GM12865 (cell line): Measurements from ENCODE around the gene TRUB2.

ENCODE experiments used
- DNase-seq: peaks from one replicate; pipeline ENCODE4 v3.0.0; 2010; ENCODE audit warnings: low read depth
- H3K4me3 ChIP-seq: 2 replicates; pipeline ENCODE4 v1.5.1; 2011; ENCODE audit warnings: mild to moderate bottlenecking, low read depth, low read length, control low read depth
- CTCF ChIP-seq: IDR thresholded peaks from 2 replicates; pipeline ENCODE4 v1.5.1; 2011; ENCODE audit warnings: low read length, control low read depth, low read depth, inconsistent platforms; ENCODE audit not compliant: insufficient read depth; ENCODE audit errors: missing control alignments

Gene TRUB2

GRCh38 chr9:128304136-128304970 is 17.9 kb downstream of the TRUB2 start:
- no peak overlapping the region for H3K4me3 ChIP-seq
- no peak for DNase-seq
- TF ChIP-seq CTCF, result no peak

GRCh38 chr9:128298535-128299482 is 23.4 kb downstream of the TRUB2 start:
- H3K4me3 ChIP-seq, result no peak overlapping the region
- no peak for DNase-seq
- TF ChIP-seq CTCF, result no peak

- DNase-seq, result no peak
- TF ChIP-seq CTCF, result no peak
- H3K4me3 ChIP-seq, result no peak overlapping the region
Observed at GRCh38 chr9:128297221-128297773, 24.9 kb downstream of the TRUB2 start.

- DNase-seq, result no peak
- no peak overlapping the region for H3K4me3 ChIP-seq
- TF ChIP-seq CTCF, result no peak
Observed at GRCh38 chr9:128296340-128297220, 25.7 kb downstream of the TRUB2 start.

- no peak overlapping the region for H3K4me3 ChIP-seq
- no peak for DNase-seq
- TF ChIP-seq CTCF, result no peak
Observed at GRCh38 chr9:128294142-128294541, 28.1 kb downstream of the TRUB2 start.

- TF ChIP-seq CTCF, result no peak
Observed at GRCh38 chr9:128293091-128293490, 29.2 kb downstream of the TRUB2 start.

More at GRCh38 chr9:128293091-128293490, 29.2 kb downstream of the TRUB2 start:
- no peak overlapping the region for H3K4me3 ChIP-seq
- no peak for DNase-seq
